T1000 (cell line): ENCODE measurements around the gene KPNB1.

Source experiments
- DNase-seq: peaks from one replicate; lab custom pipeline; 2025; ENCODE audit warnings: mixed read lengths; lab: John Stamatoyannopoulos, UW

Gene KPNB1

GRCh38 chr17:47636273-47637030 lies 13.3 kb upstream of the KPNB1 start:
- no peak for DNase-seq

DNA sequence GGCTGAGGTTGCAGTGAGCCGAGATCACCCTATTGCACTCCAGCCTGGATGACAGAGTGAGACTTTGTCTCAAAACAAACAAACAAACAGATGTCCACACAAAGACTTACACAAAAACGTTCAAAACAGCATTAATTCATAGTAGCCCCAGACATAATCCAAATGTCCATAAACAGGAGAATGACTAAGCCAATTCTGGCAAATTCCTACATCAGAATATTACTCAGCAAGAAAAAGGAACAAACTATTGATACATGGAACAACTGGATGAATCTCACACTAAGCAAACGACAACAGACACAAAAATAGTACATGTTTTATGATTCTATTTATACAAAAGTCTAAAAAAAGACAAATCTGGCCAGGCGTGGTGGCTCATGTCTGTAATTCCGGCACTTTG lies 10.8 kb upstream of the KPNB1 start:
- DNase-seq: no peak

GRCh38 chr17:47640076-47640475 lies 9.6 kb upstream of the KPNB1 start:
- DNase-seq: no peak

- DNase-seq: no peak
These were observed 8.5 kb upstream of the KPNB1 start for GRCh38 chr17:47641202-47641601.

DNA sequence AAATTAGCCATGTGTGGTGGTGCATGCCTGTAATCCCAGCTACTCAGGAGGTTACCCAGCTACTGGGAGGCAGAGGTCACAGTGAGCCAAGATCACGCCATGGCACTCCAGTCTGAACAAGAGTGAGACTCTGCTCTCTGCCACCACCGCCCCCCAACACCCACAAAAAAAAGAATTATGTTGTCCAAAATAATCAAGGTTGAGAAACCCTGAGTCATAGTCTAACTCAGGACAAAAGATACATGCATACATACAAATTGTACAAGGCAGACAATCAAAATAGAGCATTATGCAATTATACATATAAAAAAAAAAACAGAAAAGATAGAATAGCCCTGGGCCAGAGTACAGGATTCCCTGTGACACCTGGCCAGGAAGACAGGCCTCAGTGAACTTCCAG lies 6.6 kb upstream of the KPNB1 start:
- no peak for DNase-seq

DNA sequence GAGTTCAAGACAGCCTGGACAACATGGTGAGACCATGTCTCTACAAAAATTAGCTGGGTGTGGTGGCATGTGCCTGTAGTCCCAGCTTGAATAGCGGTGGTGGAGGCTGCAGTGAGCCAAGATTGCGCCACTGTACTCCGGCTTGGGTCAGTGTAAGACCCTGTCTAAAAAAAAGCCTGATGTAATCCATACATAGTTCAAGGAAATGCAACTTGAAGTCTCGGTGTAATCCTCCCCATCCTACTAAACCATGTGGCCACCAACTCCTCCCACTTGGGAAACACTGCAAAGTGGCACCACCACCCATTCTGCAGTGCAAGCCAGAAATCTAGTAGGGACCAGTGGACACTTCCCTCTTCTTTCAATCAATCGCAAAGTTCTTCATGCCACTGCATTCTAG lies 5.4 kb upstream of the KPNB1 start:
- DNase-seq: no peak

DNA sequence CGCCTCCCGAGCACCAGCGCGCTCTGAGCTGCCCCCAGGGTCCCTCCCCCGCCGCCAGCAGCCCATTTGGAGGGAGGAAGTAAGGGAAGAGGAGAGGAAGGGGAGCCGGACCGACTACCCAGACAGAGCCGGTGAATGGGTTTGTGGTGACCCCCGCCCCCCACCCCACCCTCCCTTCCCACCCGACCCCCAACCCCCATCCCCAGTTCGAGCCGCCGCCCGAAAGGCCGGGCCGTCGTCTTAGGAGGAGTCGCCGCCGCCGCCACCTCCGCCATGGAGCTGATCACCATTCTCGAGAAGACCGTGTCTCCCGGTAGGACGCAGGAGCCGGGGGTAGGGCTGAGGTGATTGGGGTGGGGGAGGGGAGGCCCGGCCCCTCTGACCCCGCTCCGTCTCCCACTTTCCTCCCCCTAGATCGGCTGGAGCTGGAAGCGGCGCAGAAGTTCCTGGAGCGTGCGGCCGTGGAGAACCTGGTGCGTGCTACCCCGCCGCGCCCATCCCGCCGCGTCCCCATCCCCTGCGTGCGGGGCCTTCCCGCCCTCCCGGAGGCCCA lies 329 bp downstream of the KPNB1 start:
- peak; percentile 74 for DNase-seq

GRCh38 chr17:47650525-47651522 lies 1.1 kb downstream of the KPNB1 start:
- peak; percentile 90 for DNase-seq

- no peak for DNase-seq
These were observed 2.0 kb downstream of the KPNB1 start for GRCh38 chr17:47651704-47652103.

DNA sequence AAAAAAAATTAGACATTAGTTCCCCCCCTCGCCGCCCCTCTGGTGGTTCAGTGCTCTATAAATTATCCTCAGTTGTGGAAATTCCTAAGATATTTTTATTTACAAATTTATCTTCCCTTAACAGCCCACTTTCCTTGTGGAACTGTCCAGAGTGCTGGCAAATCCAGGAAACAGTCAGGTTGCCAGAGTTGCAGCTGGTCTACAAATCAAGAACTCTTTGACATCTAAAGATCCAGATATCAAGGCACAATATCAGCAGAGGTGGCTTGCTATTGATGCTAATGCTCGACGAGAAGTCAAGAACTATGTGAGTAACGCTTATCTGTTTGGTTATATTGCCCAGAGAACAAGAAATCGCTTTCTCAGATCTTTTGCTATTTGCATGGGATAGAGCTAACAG lies 2.9 kb downstream of the KPNB1 start:
- DNase-seq: no peak

DNA sequence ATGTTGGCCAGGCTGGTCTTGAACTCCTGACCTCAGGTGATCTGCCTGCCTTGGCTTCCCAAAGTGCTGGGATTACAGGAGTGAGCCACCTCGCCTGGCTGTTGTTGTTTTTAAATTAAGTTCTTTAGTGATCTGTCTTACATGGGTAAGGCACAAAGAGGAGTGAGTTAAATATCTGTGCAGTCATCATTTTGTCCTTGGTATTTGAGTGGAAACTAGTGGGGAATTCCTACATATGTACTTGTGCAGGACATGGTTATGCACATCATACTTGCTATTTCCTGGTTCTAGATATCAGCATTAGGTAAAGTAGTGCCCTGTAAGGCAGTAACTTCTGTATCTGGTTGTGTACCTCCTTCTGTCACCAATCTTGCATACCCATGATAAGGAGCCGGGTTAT lies 3.7 kb downstream of the KPNB1 start:
- DNase-seq: no peak

GRCh38 chr17:47654991-47655390 lies 5.3 kb downstream of the KPNB1 start:
- no peak for DNase-seq

- no peak for DNase-seq
These were observed 10.4 kb downstream of the KPNB1 start for GRCh38 chr17:47660064-47660492.

DNA sequence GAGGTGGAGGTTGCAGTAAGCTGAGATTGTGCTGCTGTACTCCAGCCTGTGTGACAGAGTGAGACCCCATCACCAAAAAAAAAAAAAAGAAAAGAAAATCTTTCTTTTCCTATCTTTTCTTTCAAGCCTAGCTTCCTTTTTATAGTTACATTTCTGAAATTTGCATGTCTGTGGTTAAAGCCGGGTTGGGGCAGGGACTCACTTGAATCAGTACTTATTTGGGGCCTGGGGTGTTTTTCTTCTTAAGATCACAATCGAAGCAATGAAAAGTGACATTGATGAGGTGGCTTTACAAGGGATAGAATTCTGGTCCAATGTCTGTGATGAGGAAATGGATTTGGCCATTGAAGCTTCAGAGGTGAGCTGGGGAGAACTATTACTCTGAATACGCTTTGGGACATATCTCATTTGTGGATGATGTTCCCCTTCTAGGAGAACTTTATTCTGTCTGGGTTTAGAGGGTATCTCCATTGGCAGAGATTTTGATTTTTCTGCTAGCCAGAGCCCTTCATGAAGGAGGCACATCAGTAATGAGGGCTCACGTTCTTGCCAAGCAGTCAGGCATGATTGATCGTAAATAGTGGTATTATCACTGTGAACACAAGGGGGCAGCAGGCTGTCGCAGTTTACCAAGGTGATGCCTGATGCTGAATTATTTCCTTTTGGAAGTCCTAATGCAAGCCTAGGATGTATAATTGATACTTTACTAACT lies 14.3 kb downstream of the KPNB1 start:
- DNase-seq: peak; percentile 23

GRCh38 chr17:47664624-47664941 lies 14.9 kb downstream of the KPNB1 start:
- DNase-seq: no peak

- no peak for DNase-seq
These were observed 15.9 kb downstream of the KPNB1 start for GRCh38 chr17:47665655-47666054.

GRCh38 chr17:47669081-47669480 lies 19.4 kb downstream of the KPNB1 start:
- DNase-seq: no peak

DNA sequence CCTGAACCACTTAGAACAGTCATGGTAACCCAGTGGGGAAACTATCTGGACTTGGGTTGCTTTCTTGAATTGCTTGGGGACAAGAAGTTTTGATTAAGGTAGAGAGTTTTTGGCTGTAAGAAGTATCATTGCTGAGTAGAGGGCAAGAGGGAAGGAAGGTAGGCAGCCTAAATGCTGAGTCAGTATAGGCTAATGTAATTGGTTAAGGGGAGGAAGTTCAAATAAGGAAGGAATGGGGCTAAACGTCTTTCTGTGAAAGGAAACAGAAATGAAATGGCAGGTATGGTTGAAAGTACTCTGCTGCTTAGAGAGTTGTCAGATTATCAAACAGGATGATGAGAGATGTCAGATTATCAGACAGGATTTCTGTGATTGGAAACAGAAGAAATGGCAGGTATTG lies 20.3 kb downstream of the KPNB1 start:
- DNase-seq: no peak

DNA sequence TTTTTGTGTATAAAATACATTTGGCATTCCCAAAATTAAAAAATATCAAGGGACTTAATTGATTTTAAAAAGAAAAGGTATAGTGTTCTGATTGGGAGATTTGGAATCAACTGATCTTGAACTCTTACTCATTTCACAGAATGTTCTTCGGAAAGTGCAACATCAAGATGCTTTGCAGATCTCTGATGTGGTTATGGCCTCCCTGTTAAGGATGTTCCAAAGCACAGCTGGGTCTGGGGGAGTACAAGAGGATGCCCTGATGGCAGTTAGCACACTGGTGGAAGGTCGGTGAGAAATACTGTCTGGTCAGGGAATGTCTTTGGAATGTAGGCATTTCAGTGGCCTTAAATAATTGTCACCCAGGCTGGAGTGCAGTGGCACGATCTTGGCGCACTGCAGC lies 24.8 kb downstream of the KPNB1 start:
- DNase-seq: no peak

DNA sequence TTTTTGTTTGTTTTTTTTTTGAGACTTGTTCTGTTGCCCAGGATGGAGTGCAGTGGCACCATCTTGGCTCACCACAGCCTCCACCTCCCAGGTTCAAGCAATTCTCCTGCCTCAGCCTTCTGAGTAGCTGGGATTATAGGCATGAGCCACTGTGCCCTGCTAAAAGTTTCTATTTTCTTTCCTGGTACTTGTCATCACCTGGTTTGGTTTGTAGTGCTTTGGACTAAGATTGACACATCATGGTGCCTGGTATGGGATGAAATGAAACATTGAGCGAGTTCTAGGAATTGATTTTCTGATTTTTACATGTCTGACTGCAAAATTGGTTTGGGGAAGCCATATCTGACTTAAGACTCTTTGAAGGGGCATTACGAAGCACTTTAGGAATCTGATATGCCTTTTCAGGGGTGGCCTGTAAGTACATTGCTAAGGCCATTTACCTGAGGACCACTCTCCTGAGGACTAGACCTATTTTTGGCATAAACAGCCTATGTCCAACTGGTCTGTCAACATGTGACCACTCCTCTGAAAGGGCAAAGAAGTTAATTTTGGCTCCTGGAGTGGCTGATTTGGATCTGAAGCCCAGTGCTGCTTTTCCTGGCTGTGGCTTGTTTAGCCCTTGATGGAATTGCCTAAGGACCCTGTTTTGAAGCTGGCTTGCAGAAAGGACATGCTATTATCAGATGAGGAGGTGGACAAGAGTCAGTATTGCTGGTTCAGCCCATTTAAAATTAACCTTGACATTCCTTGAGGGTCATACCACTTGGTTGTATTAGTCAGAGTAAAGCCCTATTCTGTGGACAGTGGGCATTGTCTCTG lies 25.9 kb downstream of the KPNB1 start:
- no peak for DNase-seq

DNA sequence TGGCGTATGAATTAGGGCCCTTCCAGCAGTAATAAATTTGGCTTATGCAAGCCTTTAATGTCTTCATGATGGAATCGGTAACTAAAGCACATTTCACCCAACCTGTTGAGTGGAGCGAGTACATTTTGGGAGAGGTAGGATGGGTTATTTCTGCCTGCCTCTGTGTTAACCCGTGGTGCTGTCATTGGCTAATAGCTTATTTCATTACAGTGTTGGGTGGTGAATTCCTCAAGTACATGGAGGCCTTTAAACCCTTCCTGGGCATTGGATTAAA lies 26.4 kb downstream of the KPNB1 start:
- no peak for DNase-seq
